Measurements from ENCODE around the gene TMEM18.

- TF ChIP-seq EZH2 (IDR thresholded peaks at IDR 0.05; ENCODE audit: insufficient read depth, poor library complexity, severe bottlenecking) (no peak), EZH2phosphoT487 (IDR thresholded peaks at IDR 0.05; ENCODE audit: insufficient read depth, low read depth) (no peak)
Measured at GRCh38 chr2:678964-679363, 1.8 kb upstream of the TMEM18 start.
